RPMI8226 (cell line): ENCODE measurements around the gene FOXO3.
"Not testable (repeated sequence)": the region's sequence is repeated elsewhere in the genome, so short reads cannot be mapped to it uniquely, and the experiment has no call there.

Experiments used
- DNase-seq: peaks from one replicate; pipeline ENCODE4 v3.0.0-alpha.2; 2015

FOXO3 gene

DNA sequence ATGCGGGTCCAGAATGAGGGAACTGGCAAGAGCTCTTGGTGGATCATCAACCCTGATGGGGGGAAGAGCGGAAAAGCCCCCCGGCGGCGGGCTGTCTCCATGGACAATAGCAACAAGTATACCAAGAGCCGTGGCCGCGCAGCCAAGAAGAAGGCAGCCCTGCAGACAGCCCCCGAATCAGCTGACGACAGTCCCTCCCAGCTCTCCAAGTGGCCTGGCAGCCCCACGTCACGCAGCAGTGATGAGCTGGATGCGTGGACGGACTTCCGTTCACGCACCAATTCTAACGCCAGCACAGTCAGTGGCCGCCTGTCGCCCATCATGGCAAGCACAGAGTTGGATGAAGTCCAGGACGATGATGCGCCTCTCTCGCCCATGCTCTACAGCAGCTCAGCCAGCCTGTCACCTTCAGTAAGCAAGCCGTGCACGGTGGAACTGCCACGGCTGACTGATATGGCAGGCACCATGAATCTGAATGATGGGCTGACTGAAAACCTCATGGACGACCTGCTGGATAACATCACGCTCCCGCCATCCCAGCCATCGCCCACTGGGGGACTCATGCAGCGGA lies 102.9 kb downstream of the FOXO3 start:
- not testable (repeated sequence) for DNase-seq

GRCh38 chr6:108665495-108666196 lies 104.9 kb downstream of the FOXO3 start:
- DNase-seq, result no peak

DNA sequence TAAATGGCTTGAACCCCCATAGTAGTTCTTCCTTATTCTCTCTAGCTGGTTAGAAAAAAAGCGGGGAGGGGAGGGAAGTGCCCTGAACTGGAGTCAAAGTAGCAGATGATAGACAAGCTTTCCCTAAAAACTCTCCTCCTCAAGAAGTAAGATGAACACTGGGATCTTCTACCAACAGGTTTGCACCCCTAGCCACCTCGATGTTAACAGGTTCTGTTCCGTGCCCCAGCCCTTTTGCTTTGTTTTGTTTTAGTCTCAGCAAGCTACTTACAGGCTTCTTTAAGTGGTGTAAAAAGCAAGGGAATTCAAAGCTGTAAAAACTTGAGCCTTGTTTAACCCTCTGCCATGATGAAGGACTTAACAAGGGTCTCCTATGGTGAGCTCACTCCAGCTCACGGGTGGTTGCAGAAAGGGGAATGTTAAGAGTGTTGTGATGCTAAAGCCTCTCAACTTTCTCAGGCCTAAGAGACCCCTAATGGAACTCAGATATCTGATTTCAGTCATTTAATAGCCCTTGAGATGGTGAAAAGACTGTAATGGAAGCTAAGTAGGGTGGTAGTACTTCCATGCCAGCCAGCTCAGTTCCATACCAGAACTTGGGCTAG lies 106.0 kb downstream of the FOXO3 start:
- DNase-seq, result no peak

- DNase-seq, result no peak
Observed at GRCh38 chr6:108667993-108668392, 107.3 kb downstream of the FOXO3 start.

- DNase-seq, result peak; percentile 60
Observed at GRCh38 chr6:108669673-108670072, 109.0 kb downstream of the FOXO3 start.

DNA sequence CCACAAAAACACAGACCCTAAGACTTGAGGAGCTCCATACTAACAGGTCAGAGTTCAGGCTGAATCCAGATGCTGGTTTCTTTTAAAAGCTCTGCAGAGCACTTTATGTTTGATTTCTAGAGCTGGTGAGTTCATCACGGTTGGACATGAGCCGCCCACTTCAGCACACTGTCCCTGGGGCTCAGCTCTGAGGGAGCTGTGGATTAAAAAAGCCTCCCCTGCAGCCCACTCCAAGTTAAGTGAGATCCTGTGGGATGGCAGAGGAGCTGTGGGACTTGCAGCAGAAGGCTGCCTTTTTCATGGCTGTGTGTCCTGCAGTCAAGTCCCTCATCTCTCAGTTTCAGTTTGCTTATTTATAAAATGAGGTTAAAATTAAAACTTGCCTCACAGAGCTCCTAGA lies 110.5 kb downstream of the FOXO3 start:
- no peak for DNase-seq

- no peak for DNase-seq
Observed at GRCh38 chr6:108671790-108672189, 111.1 kb downstream of the FOXO3 start.

DNA sequence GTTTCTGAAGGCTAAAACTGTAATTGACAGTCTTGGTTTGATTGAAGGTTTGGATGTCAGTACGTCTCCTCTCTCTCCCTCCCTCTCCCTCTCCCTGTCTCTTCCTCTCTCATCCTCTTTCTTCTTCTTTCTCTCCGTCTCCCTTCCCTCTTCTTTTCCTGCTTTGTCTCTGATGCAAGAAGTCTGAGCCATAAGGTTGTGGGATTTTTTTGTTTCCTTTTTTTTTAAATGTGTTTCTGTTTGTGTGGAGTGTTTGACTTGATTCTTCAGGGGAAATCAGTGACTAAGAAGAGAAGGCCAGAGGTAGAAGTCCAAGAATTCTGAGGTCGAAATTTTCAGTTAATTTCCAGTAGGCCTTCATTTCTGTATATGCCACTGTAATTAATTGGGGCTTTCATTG lies 111.9 kb downstream of the FOXO3 start:
- no peak for DNase-seq

GRCh38 chr6:108673153-108673552 lies 112.4 kb downstream of the FOXO3 start:
- peak; percentile 94 for DNase-seq

DNA sequence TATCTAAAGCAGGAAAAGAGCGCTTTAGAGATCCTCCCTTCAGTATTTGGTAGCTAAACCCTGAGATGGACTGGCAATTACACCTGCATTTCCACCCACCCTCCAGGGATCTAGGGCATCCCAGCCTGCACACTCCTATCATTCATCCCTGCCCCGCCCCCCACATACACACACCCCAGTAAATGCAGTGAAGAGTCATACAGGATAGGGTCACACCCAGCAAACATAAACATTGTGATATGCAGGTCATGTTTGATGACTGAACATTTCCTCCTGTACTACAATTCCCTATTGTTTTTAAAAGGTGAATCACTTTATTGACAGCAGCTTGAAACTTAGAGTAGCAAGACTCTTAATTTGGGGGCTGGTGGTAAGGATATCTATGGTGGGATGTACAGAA lies 112.9 kb downstream of the FOXO3 start:
- DNase-seq, result no peak

DNA sequence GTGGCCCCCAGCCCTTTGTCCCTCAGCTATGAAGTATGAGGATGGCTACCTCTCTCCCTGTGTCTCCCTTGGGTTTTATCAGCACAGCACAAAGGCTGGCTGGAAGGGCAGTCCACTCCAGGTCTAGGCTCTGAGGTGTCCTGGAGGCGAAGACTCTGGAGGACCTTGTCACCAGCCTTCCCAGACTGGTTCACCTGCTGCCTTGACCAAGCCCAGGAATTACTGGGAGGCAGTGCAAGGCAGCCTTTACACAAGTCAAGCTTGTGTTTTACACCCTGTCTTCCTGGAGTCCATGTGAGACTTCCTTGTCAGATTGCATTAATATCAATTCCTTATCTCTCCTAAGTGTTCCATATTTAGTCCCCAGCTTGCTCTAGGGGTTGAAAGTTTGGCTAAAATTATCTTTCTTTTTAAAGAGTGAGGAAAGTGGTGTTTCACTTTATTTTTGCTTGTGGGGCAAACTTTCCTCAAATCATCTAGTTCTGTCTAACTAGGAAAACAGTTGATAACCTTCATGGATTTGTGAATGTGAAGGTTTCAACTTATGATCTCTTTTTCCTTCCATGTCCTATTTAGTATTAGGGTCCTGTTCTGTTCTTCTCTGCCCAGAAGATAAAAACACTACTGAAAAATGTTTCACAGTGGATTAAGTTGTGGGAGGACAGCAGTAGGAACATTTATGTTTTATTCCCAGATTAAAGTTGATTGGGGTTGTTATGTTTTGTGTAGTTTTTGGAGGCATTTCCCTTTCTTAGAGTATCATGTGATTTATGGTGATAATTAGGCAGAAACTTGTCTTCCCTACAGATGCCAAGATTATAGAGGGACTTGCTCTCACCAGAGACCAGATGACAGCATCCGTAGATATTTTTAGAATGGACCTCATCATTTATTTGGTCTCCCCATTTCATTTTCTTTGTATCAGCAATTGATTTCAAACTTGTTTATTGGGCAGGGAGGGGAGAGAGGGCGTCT lies 114.8 kb downstream of the FOXO3 start:
- DNase-seq, result no peak

GRCh38 chr6:108676555-108676954 lies 115.8 kb downstream of the FOXO3 start:
- DNase-seq, result no peak

DNA sequence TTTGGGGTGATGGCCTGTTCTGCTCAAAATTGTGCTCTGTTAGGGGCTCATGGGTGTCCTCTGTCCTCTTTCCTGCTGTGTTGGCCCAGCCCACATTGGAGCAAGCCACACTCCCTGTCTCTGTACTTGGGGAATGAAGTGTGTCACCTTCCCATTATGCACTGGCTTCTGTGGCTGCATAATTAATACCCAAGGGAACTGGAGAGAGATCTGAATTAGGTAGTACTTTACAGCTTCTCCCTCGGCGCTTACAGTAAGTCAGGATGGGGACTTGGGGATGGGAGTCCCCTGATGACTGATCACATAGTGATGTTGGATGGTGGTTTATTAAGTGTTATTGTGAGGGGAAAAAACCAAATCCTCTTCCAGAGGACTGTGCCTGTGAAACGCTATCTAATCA lies 116.6 kb downstream of the FOXO3 start:
- no peak for DNase-seq

DNA sequence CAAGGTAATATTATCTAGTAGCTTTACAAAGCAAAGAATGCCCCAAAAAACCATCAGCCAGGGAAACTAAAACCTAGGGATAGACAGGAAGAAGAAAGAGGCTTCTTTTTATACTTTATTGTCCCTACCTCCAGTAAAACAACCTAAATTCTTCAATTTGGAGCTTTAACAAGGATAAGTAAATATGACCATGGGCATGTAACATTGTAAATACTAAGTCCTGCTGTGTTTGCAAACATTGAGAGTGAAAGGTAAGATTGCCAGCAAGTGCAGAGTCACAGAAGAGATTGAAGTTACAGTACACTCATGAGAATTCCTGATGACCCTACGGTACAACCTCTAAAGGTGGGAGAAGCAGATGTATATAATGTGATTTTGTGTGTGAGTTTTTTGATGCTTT lies 117.2 kb downstream of the FOXO3 start:
- DNase-seq, result no peak

GRCh38 chr6:108680314-108680713 lies 119.6 kb downstream of the FOXO3 start:
- not testable (repeated sequence) for DNase-seq

GRCh38 chr6:108681721-108682120 lies 121.0 kb downstream of the FOXO3 start:
- DNase-seq, result not testable (repeated sequence)

GRCh38 chr6:108682383-108683119 lies 121.8 kb downstream of the FOXO3 start:
- DNase-seq, result not testable (repeated sequence)

DNA sequence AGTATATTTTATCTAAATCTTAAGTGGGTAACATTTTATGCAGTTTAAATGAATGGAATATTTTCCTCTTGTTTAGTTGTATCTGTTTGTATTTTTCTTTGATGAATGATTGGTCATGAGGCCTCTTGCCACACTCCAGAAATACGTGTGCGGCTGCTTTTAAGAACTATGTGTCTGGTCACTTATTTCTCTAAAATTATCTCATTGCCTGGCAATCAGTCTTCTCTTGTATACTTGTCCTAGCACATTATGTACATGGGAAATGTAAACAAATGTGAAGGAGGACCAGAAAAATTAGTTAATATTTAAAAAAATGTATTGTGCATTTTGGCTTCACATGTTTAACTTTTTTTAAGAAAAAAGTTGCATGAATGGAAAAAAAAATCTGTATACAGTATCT lies 123.3 kb downstream of the FOXO3 start:
- not testable (repeated sequence) for DNase-seq

- no peak for DNase-seq
Observed at GRCh38 chr6:108684771-108685329, 124.1 kb downstream of the FOXO3 start.

GRCh38 chr6:108685970-108686369 lies 125.3 kb downstream of the FOXO3 start:
- DNase-seq, result no peak

GRCh38 chr6:108686896-108687295 lies 126.2 kb downstream of the FOXO3 start:
- no peak for DNase-seq

DNA sequence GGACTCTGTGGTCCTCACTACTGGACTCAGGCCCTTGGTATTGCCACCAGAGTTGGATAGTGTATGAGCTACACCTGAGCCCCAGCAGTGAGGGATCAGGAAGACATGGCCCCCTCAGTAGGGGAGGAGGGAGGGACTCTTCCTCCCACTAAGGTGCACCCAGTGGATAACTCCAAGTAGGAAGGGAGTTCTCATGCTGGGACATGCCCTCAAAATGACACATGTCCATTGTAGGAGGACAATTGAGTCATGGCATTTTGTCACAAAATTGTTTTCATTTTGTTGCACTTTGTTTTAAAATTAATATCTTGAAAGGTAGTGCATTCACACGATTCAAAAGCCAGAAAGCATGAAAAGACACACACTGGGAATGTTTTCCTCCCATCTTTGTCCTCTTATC lies 127.2 kb downstream of the FOXO3 start:
- DNase-seq, result no peak
